Loucy (cell line): ENCODE measurements around the gene REV1.

Experiments
- EZH2phosphoT487 ChIP-seq: fragments of 200-600 bp; IDR thresholded peaks from 2 replicates; pipeline ENCODE4 v1.6.1; 2018; ENCODE audit warnings: antibody characterized with exemption, mild to moderate bottlenecking, moderate library complexity, borderline replicate concordance
- TF ChIP-seq, protein P1 (sequence below): fragments of 200-600 bp; sonication (generic); conservative IDR thresholded peaks from 2 replicates; pipeline ENCODE4 v1.5.1; 2014; ENCODE audit warnings: mild to moderate bottlenecking, antibody characterized with exemption, low read length

- TF ChIP-seq, protein P1, sequence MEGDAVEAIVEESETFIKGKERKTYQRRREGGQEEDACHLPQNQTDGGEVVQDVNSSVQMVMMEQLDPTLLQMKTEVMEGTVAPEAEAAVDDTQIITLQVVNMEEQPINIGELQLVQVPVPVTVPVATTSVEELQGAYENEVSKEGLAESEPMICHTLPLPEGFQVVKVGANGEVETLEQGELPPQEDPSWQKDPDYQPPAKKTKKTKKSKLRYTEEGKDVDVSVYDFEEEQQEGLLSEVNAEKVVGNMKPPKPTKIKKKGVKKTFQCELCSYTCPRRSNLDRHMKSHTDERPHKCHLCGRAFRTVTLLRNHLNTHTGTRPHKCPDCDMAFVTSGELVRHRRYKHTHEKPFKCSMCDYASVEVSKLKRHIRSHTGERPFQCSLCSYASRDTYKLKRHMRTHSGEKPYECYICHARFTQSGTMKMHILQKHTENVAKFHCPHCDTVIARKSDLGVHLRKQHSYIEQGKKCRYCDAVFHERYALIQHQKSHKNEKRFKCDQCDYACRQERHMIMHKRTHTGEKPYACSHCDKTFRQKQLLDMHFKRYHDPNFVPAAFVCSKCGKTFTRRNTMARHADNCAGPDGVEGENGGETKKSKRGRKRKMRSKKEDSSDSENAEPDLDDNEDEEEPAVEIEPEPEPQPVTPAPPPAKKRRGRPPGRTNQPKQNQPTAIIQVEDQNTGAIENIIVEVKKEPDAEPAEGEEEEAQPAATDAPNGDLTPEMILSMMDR = no peak
- TF ChIP-seq EZH2phosphoT487 = no peak
Measured at GRCh38 chr2:99509387-99509786, 19.6 kb upstream of the REV1 start.
